GM19324 (cell line): ENCODE data around the gene CLNK.

ENCODE experiments used
- ATAC-seq: cut with Tn5 transposase; IDR thresholded peaks from one replicate; pipeline ENCODE4 v1.9.1; 2021; ENCODE audit warnings: mild to moderate bottlenecking, moderate library complexity; ENCODE audit not compliant: unreplicated experiment, low FRiP score

CLNK gene

GRCh38 chr4:10684631-10685030 is at the start of gene CLNK:
Gene CLNK, minus strand, starts transcription at chr4:10684768. Its CDS starts 16,899 bp downstream, at chr4:10667869.
- ATAC-seq: peak; percentile 86

DNA sequence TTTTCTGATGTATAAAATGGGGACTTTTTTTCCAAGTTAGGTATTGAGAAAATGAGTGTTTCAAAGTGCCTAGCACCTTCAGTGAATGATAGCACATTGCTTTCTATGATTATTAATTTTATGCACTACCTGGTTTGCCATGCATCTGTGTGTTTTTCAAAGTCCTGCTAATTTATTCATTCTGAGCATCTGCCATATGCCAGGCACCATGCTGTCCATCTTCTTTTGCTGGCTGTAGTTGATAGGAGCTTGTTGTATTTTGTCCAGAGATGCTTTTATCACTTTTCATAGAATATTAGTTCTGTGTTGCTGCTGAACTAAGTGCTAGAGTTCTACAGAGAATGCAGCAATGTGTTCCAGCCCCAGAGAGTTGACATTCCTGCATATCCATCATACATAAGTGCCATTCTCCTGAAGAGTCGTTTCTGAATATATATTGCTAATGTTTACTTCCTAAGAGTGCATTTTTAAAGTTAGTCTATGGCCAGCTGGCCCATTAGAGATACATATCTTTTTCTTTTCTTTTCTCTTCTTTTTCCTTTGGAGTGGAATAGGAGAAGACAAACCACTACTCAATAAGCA is 49.0 kb upstream of the CLNK start:
- ATAC-seq: no peak

DNA sequence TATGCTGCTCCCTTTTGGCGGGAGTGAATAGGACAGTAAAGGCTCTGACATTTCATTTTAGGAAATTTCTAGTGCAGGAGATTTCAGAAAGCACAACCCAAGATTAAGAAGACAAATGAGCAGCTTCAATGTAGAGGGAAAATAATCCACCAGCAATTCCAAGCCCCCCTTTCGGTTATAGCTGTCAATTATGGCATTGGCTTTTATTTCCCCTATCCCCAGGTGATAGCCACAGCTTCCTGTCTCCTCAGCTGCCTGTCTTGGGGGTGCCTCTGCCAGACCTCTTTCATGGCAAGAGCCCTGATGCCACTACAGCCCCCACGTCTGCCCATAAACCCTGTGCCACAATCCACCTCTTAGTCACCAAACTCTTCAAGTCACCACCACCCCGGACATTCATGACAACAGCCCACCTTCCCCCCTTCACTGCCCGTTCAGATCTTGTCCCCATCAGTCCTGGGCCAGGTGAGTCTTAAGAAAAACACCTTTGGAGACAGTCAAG is 48.4 kb upstream of the CLNK start:
- no peak for ATAC-seq

GRCh38 chr4:10732235-10732913 is 47.8 kb upstream of the CLNK start:
- ATAC-seq: no peak

DNA sequence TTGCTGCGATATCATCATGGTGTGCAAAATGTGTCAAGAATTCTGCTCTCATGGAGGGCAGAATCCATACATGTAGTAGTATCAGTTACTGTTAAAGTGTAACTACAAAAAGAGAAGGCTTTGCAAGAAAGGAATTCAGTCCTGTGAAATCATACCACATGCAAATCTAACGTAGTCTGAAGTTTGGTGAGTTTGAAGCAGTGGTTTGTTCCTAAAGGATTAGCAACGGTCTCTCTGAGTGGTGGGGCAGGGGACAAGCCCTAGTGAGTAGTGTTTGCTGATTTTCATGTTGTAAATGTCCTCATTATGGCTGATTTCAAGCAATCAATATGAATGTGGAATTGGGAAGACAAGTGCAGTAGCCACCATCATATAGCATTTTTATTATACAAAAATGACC is 47.1 kb upstream of the CLNK start:
- ATAC-seq: peak; percentile 45

GRCh38 chr4:10731162-10731561 is 46.6 kb upstream of the CLNK start:
- no peak for ATAC-seq

DNA sequence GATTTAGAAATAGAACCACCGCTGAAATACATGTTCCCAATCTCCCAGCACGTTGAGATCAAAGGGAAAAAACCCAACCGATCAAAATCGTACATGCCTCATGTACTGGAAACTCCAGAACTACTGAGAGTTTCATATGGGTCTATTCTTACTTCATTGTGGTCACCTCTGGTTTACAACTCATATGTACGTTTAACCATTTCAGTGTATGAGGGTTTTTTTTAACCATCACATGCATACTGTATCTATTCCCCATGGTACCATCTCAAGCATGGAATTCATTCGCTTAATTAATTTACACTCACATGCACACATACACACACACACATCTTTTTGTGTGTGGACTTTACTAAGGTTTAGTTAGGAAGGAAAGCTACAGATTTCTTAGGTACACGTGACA is 46.0 kb upstream of the CLNK start:
- peak; percentile 36 for ATAC-seq

GRCh38 chr4:10730019-10730418 is 45.5 kb upstream of the CLNK start:
- ATAC-seq: no peak

DNA sequence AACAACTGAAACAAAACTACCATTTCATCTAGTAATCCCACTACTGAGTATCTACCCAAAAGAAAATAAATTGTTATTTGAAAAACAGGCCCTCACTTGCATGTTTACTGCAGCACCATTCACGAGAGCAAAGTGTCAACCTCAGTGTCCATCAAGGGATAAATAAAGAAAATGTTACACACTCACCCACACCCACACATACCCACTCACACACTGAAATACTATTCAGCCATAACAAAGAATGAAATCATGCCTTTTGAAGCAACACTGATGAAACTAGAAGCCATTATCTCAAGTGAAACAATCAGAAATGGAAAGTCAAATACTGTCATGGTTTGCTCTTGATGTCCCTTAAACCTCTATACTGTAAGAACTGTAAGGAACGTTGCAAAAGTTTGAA is 44.8 kb upstream of the CLNK start:
- no peak for ATAC-seq

DNA sequence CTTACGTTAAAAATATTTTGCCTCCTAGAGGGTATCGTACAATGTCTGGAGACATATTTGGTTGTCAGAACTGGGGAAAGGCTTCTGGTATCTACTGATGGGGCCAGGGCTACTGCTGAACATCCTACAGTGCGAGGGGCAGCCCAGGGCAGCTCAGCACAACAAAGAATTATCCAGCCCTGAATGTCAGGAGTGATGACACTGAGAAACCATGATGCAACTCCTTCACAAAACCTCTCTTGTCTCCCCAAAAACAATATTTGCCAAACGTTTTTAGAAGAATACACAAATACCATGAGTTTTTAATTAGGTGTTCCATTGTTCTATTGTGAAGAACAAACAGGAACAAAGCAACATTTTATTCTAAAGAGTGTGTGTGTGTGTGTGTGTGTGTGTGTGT is 43.4 kb upstream of the CLNK start:
- no peak for ATAC-seq

GRCh38 chr4:10727140-10727880 is 42.7 kb upstream of the CLNK start:
- no peak for ATAC-seq

- ATAC-seq: peak; percentile 89
Observed at GRCh38 chr4:10722957-10723356, 38.4 kb upstream of the CLNK start.

DNA sequence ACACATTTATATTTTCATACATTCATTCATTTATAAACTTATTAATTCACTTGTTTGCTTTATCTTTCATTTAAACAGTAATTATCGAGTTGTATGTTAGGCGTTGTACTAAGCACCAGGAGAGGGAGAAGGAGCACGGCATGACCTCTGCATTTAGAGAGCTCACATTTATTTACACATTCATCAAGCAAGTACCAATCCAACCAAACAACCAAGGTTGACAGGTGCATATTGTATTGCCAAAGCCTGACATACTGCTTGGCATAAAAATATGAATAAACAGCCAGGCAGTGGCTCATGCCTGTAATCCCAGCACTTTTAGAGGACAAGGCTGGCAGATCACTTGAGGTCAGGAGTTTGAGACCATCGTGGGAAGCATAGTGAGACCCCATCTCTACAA is 37.0 kb upstream of the CLNK start:
- ATAC-seq: no peak

DNA sequence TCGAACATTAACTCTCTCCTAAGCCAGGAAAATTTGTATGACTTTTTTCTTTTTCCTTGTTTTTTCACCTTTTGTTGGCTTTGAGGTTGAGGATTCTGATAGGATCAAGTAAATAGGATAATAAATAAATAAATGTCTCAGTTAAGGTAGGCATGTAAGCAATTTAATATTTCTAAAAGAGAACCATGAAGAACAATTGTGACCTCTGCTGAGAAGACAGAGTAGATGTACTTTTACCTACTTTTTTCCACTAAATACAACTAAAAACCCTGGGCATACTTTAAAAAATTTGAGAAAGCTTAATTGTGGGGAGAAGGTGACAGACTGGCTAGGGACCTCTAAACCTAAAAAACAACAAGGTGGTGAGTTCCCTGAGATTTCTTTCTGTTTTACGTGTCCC is 31.6 kb upstream of the CLNK start:
- no peak for ATAC-seq

GRCh38 chr4:10715696-10716095 is 31.1 kb upstream of the CLNK start:
- no peak for ATAC-seq

DNA sequence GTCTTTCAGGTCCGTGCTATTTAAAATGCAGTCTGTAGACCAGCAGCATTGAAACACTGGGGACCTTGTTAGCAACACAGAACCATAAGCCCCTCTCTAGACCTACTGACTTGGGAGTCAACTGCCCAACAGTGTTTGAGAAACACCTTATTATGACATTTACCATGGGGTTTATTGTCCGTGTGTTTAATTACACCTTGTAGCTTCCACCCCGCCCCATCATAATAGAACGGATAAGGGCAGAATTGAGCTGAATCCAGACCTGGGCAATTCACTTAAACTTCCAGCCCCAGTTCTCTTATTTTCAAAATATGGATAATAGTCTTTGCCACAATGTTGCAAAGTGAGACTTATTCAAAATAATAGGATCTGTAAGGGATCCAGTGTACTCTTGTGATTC is 30.6 kb upstream of the CLNK start:
- ATAC-seq: no peak

DNA sequence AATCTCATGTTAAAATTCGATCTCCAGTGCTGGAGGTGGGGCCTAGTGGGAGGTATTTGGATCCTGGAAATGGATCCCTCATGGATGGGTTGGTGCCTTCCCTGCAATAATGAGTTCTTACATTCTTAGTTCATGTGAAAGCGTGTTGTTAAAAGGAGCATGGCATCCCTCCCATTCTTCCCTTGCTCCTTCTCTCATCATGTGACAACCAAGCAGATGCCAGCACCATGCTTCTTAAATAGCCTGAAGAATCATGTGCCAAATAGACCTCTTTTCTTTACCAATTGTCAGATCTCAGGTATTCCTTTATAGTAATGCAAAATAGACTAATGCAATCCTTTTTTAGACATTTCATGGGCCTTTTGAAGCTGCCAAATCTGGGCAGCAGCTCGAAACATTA is 29.0 kb upstream of the CLNK start:
- no peak for ATAC-seq

DNA sequence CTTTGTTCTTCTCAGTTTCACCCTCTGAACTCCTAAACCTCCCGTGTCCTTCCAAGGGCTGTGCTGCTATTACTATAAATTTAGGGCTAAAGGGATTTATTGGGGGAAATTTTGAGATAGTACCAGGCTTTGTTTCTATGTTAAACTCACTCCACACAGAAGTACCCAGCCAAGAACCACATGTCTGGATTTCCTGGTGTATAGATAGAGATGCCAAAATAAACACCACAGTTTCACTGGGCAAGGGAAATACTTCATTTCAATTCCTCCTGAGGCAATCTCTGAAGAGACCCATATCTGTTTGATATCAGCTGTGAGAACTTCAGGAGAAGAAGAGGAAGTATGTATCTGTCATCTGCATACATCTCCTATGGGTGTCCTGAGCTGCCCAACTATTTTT is 21.7 kb upstream of the CLNK start:
- no peak for ATAC-seq

DNA sequence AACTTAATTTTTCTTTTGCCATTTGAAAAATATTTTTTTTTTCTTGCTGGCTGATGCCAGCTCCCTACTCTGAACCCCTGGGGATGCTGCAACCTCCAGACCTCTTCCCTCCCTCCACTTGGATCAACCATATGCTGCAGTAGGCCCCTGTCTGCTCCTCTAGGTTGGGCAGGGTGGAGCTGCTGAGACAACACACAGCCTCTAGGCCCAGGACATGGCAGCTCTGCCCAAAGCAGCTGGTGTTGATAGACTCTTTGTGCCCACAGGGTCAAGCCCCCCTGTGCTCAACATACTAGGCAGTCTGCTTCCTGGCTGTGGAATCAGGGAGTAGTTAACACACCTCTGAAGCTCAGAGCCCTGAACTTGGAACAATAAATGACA is 19.9 kb upstream of the CLNK start:
- no peak for ATAC-seq

- ATAC-seq: no peak
Observed at GRCh38 chr4:10703766-10704429, 19.3 kb upstream of the CLNK start.

DNA sequence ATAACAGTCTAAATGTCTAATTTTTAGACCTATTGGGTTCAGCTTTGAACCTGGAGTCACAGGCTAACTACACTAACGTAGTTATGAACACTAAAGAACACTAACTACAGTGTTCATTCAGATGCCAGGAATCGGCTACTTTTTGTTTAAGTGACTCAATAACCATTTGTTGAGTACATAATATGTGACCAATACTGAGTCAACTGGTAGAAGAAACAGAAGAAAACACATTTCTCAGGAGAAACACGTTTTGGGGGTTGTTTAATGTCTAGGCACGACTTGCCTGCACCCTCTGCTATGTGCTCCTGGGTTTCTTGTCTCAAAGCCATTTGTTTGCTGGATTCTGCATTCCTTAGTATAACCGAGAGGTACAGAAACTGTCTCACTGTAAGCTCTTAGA is 18.6 kb upstream of the CLNK start:
- no peak for ATAC-seq
